ENCODE results near the gene OTX1.

Gene OTX1

DNA sequence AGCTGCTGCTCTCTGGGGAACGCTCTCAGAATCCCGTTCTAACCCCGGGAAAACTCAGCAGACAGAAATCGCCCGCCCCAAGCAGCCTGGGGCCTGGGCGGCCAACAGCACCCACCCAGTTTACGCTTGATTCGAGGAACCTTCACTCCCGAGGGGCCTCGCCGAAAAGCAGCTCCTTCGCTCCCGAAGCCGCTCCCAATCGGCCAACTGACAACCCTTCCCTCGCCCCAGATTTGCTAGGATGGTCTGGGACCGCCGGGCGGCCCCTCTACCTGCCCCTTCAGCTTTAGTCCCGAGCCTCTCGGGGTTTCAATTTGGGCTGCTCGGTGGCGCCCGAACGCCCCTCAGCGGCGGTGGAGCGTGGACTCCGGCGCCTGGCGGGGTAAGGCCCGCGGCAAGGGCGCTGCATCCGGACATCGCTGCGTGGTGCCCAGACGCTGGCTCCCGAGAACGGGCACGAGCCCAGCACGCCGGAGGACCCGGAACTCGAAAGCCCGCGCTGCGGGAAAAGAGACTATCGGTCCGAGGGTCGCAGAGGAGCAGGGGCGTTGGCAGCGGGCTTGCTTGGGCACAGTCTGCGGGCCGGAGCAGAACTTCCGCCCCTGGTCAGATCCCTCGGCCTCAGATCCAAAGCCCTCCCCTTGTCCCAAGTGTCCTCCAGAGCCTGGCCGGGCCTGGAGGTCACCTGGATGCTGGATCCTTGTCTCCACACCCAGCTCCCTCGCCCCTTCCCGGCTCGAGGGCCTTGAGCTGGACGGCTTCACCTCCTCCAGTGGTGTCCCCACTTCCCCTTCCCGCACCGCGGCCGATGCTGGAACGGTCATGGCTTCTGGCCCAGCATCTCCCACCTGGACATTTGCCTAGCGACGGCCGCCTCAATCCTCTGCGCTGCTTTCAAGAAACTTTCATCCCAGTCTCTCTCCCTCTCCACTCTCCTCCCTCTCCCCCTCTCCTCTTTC is 3.0 kb upstream of the OTX1 start:
- no peak for DNase-seq (ENCODE audit: low read depth, low spot score)

DNA sequence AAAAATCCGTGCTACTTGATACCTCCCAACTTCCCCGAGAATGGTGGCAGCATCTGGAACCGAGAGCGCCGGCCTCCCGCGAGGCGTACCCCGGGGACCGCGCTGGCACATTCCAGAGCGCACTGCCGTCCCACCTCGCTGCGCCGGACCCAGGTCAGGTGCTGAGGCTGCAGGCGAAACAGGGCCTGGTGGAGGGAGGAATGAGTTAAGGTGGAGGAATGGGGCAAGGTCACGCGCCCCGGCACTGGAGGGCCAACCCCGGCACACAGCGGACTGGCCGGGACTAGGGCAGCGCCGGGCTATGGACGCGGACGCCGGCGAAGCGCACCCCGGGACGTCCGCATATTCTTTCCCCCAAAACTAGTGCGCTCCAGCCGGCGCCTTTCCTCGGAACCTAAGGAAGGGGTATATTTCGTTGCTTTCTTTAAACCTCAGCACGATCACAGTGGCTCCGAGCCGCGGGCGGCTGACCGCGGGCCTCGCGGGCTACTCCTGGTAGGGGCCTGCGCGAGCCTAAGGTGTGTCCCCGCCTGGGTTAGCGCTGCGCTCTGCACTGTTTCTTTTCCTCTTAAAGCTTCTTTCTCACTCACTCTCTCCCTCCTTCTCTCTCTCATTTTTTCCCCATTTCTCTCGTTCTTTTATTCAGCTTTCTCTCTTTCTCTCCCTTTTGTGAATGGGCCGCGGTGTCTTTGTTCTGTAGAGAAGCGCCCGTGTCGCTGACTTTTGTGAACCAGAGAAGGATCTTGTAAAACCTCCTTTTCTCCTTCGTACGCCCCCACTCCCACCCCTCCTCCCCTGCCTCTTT is 2.1 kb upstream of the OTX1 start:
- no peak for DNase-seq (ENCODE audit: low read depth, low spot score)

DNA sequence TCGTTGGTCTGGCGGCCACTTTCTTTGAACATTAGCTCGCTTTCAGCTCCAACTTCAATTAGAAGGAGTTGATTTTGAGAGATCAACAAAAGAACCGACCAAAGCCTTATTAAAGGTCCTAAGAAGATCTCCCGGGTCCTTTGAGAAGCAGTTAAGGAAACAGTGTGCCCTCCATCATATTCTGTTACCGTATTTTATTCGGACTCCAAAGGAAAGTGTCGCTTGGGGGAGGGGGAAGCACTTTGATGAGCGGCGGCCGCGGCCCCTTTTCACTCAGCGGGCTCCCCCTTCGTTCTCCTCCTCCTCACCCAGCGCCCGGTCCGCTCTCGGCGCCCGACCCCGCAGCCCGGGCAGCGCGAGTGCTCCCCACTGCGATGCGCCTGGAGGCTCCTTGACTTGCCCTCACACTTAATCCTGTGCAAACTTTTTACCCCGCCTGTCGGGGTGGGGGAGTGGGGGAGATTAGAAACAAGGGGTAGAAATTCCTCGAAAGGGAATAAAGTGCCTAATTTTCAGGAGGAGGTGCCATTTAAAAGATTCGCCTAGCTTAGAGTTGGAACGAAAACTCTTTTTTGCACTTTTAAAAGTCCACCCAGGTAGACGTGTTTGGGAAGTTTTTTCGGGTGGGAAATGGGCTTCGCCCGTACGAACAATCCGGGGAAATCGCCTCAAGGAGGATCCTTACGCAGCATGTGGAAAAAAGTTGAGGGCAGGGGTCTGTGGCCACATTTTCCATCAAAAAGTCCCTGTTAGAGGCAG is 1.2 kb upstream of the OTX1 start:
- DNase-seq (ENCODE audit: low read depth, low spot score) = no peak

- DNase-seq (ENCODE audit: low read depth, low spot score) = no peak
Measured at GRCh38 chr2:63049970-63050333, 678 bp upstream of the OTX1 start.

- no peak for DNase-seq (ENCODE audit: low read depth, low spot score)
Measured at GRCh38 chr2:63051042-63051794, 588 bp downstream of the OTX1 start.

GRCh38 chr2:63051795-63052333 is 1.2 kb downstream of the OTX1 start:
- no peak for DNase-seq (ENCODE audit: low read depth, low spot score)

- no peak for DNase-seq (ENCODE audit: low read depth, low spot score)
Measured at GRCh38 chr2:63052411-63053080, 1.9 kb downstream of the OTX1 start.

DNA sequence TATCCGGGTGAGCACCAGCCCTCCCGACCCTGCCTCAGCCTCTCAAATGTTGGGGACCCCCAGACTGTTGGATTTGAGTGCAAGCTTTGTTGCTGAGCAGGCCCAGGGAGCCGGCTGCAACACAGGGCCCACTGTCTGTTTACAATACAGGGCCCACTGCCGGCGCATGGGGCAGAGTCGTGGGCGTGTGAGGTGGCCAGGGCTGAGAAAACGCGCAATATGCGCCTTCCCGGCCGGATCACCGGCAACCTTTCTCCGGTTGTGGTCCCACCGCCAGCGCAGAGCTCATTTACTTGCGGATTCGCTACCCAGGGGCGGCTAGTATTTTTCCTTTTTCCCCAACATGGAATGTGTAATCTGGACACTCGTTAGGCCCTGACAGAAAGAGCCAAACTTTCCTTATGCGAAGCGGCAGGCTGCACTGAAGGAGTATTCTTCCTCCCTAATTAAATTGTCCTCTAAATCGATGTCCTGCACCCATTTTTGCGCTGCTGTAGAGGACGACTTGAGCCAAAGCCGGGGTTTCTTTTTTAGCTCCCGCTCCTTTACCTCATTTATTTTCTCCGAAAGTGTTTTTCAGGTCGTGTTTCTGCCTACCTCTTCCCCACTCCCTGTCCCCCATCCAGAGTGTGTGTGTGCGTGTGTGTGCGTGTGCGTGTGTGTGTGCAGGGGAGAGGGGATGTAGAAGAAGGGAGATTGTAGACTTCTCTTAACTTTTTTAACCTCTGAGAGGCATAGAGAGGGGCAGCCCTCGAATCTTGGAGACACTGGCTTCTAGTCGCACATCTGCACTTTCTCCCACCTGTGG is 2.7 kb downstream of the OTX1 start:
- DNase-seq (ENCODE audit: low read depth, low spot score) = no peak

DNA sequence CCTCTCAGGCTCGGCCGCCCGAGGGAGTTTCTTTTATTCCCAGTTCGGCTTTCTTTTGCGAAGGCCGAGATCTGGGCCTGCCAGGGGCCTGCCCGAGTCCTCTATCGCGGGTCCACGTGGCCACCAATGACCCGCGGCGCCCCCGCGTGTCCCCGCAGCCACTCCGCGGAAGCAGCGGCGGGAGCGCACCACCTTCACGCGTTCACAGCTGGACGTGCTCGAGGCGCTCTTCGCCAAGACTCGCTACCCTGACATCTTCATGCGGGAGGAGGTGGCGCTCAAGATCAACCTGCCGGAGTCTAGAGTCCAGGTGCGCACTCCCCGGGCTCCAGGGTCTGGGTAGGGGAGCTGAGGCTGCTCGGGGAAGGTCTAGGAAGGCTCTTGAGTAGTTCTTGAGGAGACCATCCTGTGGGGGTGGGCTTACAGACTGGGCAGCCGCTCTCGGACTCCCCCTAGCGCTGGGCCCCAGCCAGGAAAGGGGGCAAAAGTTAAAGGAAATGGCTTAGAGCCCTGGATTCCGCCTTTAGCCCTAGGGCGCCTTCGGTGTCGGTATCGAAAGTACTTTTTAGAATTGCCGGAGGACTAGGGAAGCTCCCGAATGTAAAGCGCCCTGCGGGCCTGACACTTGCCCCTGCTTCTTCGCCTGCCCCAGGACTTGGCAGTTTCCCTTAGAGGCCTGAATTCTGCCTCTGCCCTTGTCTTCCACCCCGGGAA is 3.4 kb downstream of the OTX1 start:
- no peak for DNase-seq (ENCODE audit: low read depth, low spot score)

DNA sequence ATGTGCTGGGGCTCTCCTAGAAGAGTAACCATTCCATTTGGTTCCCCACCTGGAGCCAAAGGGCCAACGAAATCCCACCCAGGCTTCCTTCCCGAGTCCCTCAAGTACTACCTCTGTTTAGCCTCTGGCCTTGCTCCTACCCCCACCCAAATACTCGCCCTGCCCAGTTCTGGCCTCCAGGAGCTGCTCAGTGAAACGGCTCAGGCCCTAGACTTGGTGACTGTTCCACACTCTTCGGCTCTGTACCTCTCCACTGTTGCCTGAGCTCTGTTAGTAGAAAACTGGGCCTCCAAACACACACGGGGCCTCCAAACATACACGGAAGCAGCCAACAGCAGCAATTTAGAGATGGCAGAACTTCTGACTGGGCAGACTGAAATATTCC is 4.2 kb downstream of the OTX1 start:
- DNase-seq (ENCODE audit: low read depth, low spot score) = no peak

GRCh38 chr2:63055226-63056106 is 4.8 kb downstream of the OTX1 start:
- no peak for DNase-seq (ENCODE audit: low read depth, low spot score)

GRCh38 chr2:63056107-63057050 is 5.7 kb downstream of the OTX1 start:
- no peak for DNase-seq (ENCODE audit: low read depth, low spot score)

DNA sequence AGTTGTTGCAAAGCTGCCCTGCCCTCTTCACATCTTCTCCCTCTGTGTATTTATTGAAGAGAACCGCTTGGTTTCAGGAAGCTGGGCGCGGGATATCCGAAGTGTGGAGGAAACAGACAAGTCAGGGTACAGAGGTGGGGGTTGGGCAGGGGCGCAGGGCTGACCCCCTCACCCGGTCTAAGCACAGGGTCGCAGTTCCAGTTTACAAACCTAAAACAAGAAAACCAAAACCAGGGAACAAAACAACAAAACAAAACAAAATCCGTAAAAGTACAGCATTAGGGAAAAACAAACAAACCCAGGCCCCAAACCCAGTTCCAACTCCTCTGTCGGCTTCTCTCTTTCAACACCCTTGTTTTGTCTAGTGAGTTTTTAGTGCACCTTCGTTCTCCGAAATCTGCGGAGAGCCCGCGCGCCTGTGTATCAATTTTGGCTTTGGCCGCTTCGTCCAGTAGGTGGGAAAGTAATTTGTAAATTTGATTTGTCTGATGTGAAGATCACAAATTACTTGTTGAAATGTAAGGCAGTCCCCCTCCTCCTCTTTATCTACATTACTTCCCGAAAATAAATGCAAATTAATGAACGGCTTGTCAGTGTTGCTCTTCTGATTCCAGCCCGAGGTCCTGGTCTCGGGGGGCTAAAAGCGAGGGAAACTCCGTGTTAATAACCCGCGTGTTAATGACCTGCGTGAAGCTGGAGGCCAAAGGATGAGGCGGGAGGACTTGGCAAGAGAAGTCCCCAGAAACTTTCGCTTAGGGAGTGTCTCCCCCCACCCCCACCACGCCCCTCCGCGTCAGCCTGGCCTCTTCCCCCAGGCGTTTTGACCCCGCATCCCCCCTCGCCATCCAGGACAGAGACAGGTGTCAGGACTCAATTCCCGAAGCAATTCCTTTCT is 6.9 kb downstream of the OTX1 start:
- DNase-seq (ENCODE audit: low read depth, low spot score) = no peak

GRCh38 chr2:63058144-63058920 is 7.7 kb downstream of the OTX1 start:
- peak; percentile 15 for DNase-seq (ENCODE audit: low read depth, low spot score)
